OCI-LY7 (cell line): ENCODE results near the gene GSG1L2.

ENCODE experiments used
- EZH2phosphoT487 ChIP-seq: fragments of 200-600 bp; sonication (generic); IDR thresholded peaks from 2 replicates; pipeline ENCODE4 v1.6.1; 2018; ENCODE audit warnings: low read depth, borderline replicate concordance, mild to moderate bottlenecking, mixed run types, antibody characterized with exemption, low read length, moderate library complexity, mixed read lengths
- TF ChIP-seq, protein P1 (sequence below): fragments of 200-600 bp; sonication (generic); conservative IDR thresholded peaks from 2 replicates; pipeline ENCODE4 v1.5.1; 2014; ENCODE audit warnings: mild to moderate bottlenecking, antibody characterized with exemption, low read length, moderate library complexity, mixed read lengths

DNA sequence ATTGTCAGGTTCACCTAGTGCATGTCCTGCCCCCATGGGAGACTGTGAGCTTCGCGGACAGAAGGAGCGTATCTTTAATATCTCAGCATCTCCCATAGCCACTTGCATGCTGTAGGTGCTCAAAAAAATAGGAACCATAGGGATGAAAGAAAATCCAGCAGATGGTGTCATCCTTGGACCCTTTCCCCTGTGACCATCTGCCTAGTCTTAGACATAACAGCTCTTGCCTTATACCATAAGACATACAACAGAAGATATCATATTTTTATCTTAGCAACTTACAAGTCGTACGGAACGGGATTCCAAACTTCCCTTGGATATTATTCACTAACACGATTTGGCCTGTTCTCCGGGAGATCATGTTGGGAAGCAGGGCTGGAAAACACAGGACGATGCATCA is 45.0 kb downstream of the GSG1L2 start:
- TF ChIP-seq, protein P1, sequence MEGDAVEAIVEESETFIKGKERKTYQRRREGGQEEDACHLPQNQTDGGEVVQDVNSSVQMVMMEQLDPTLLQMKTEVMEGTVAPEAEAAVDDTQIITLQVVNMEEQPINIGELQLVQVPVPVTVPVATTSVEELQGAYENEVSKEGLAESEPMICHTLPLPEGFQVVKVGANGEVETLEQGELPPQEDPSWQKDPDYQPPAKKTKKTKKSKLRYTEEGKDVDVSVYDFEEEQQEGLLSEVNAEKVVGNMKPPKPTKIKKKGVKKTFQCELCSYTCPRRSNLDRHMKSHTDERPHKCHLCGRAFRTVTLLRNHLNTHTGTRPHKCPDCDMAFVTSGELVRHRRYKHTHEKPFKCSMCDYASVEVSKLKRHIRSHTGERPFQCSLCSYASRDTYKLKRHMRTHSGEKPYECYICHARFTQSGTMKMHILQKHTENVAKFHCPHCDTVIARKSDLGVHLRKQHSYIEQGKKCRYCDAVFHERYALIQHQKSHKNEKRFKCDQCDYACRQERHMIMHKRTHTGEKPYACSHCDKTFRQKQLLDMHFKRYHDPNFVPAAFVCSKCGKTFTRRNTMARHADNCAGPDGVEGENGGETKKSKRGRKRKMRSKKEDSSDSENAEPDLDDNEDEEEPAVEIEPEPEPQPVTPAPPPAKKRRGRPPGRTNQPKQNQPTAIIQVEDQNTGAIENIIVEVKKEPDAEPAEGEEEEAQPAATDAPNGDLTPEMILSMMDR: no peak
- TF ChIP-seq EZH2phosphoT487: no peak
